ENCODE measurements around the gene WNT7B.

The WNT7B gene

GRCh38 chr22:46009730-46010129, 32.8 kb upstream of the WNT7B start:
- H3K4me2 ChIP-seq = no peak overlapping the region
- peaks cover 2% of the 10 kb centered on the region; the same call in 1 of the 2 replicates for H3K27me3 ChIP-seq (ENCODE audit: insufficient read depth, low read depth)
- H3K36me3 ChIP-seq (ENCODE audit: insufficient read depth) = no peaks in the 10 kb centered on the region
- peaks cover 11% of the 10 kb centered on the region for H3K4me1 ChIP-seq (ENCODE audit: low read depth, poor library complexity, severe bottlenecking)
- no peaks in the 10 kb centered on the region for H4K20me1 ChIP-seq (ENCODE audit: insufficient read depth)
- H3K79me2 ChIP-seq (ENCODE audit: insufficient read depth, low read depth) = no peaks in the 10 kb centered on the region
- no peak overlapping the region for H3K4me3 ChIP-seq (IDR thresholded peaks at IDR 0.05; ENCODE audit: insufficient read depth, low read depth, low read length)
- no peak overlapping the region for H2AFZ ChIP-seq (ENCODE audit: low read depth)
- no peak overlapping the region for H3K9ac ChIP-seq
- no peak overlapping the region for H3K27ac ChIP-seq
- no peak for TF ChIP-seq CTCF (conservative IDR thresholded peaks at IDR 0.05; ENCODE audit: low read depth, low read length)

GRCh38 chr22:46008836-46009596, 32.1 kb upstream of the WNT7B start:
- peaks cover 6% of the 10 kb centered on the region for H3K4me1 ChIP-seq (ENCODE audit: low read depth, poor library complexity, severe bottlenecking)
- H3K36me3 ChIP-seq (ENCODE audit: insufficient read depth) = no peaks in the 10 kb centered on the region
- H3K4me3 ChIP-seq (IDR thresholded peaks at IDR 0.05; ENCODE audit: insufficient read depth, low read depth, low read length) = no peak overlapping the region
- TF ChIP-seq CTCF (conservative IDR thresholded peaks at IDR 0.05; ENCODE audit: low read depth, low read length) = no peak
- no peak overlapping the region for H3K4me2 ChIP-seq
- H3K27me3 ChIP-seq (ENCODE audit: insufficient read depth, low read depth) = peaks cover 2% of the 10 kb centered on the region; the same call in 1 of the 2 replicates
- H3K79me2 ChIP-seq (ENCODE audit: insufficient read depth, low read depth) = no peaks in the 10 kb centered on the region
- no peak overlapping the region for H3K9ac ChIP-seq
- H4K20me1 ChIP-seq (ENCODE audit: insufficient read depth) = no peaks in the 10 kb centered on the region
- no peak overlapping the region for H2AFZ ChIP-seq (ENCODE audit: low read depth)
- H3K27ac ChIP-seq = no peak overlapping the region

GRCh38 chr22:46008291-46008690, 31.3 kb upstream of the WNT7B start:
- Histone ChIP-seq H3K4me2 (no peak overlapping the region), H3K79me2 (ENCODE audit: insufficient read depth, low read depth) (no peaks in the 10 kb centered on the region), H2AFZ (ENCODE audit: low read depth) (no peak overlapping the region), H3K4me3 (IDR thresholded peaks at IDR 0.05; ENCODE audit: insufficient read depth, low read depth, low read length) (no peak overlapping the region), H3K4me1 (ENCODE audit: low read depth, poor library complexity, severe bottlenecking) (peaks cover 5% of the 10 kb centered on the region), H3K27me3 (ENCODE audit: insufficient read depth, low read depth) (peaks cover 2% of the 10 kb centered on the region; the same call in 1 of the 2 replicates), H3K36me3 (ENCODE audit: insufficient read depth) (no peaks in the 10 kb centered on the region), H3K27ac (no peak overlapping the region), H3K9ac (no peak overlapping the region), H4K20me1 (ENCODE audit: insufficient read depth) (no peaks in the 10 kb centered on the region)
- TF ChIP-seq CTCF (conservative IDR thresholded peaks at IDR 0.05; ENCODE audit: low read depth, low read length) = no peak

GRCh38 chr22:46007848-46008261, 30.9 kb upstream of the WNT7B start:
- peaks cover under 1% of the 10 kb centered on the region for H3K4me1 ChIP-seq (ENCODE audit: low read depth, poor library complexity, severe bottlenecking)
- H4K20me1 ChIP-seq (ENCODE audit: insufficient read depth) = no peaks in the 10 kb centered on the region
- H3K27ac ChIP-seq = no peak overlapping the region
- no peak for TF ChIP-seq CTCF (conservative IDR thresholded peaks at IDR 0.05; ENCODE audit: low read depth, low read length)
- H3K79me2 ChIP-seq (ENCODE audit: insufficient read depth, low read depth) = no peaks in the 10 kb centered on the region
- no peak overlapping the region for H2AFZ ChIP-seq (ENCODE audit: low read depth)
- no peak overlapping the region for H3K9ac ChIP-seq
- H3K27me3 ChIP-seq (ENCODE audit: insufficient read depth, low read depth) = peaks cover 2% of the 10 kb centered on the region; the same call in 1 of the 2 replicates
- H3K4me2 ChIP-seq = no peak overlapping the region
- no peak overlapping the region for H3K4me3 ChIP-seq (IDR thresholded peaks at IDR 0.05; ENCODE audit: insufficient read depth, low read depth, low read length)
- no peaks in the 10 kb centered on the region for H3K36me3 ChIP-seq (ENCODE audit: insufficient read depth)
